Muscle of leg (tissue), 11 donors: ENCODE measurements around the gene RGS3. TPM values are rescaled to one million over a fixed set of nuclear protein-coding genes. Genes with fewer than 3 reads are reported as not detected.

ENCODE experiments used
- DNase-seq: peaks from one replicate; pipeline ENCODE4 v3.0.0; 2013
- H3K27ac ChIP-seq: one replicate; pipeline ENCODE4 v1.5.1; 2013; ENCODE audit warnings: mild to moderate bottlenecking, low read length, control low read depth
- H3K27me3 ChIP-seq: one replicate; pipeline ENCODE4 v1.6.1; 2013; ENCODE audit warnings: low read length; ENCODE audit not compliant: control insufficient read depth, insufficient read depth
- H3K36me3 ChIP-seq: one replicate; pipeline ENCODE4 v1.6.1; 2013; ENCODE audit warnings: low read length; ENCODE audit not compliant: control insufficient read depth, insufficient read depth
- H3K4me1 ChIP-seq: one replicate; pipeline ENCODE4 v1.6.1; 2013; ENCODE audit warnings: low read length; ENCODE audit not compliant: control insufficient read depth, insufficient read depth
- H3K4me3 ChIP-seq: one replicate; pipeline ENCODE4 v1.5.1; 2013; ENCODE audit warnings: low read length, control low read depth
- H3K9me3 ChIP-seq: replicated peaks from 2 replicates; pipeline ENCODE4 v1.6.1; 2013; ENCODE audit warnings: low read depth, low read length; ENCODE audit not compliant: control insufficient read depth
- WGBS: methylation state at CpG from one replicate; pipeline ENCODE4 v1.1.5; 2013; ENCODE audit warnings: missing lambda C conversion rate; ENCODE audit not compliant: insufficient coverage; 5-methylcytosine and 5-hydroxymethylcytosine counted together
- polyA plus RNA-seq, 8 donors: library from polyadenylated mRNA; unstranded; fragments of 120-200 nt; gene quantifications; one replicate each; pipeline versions ENCODE4 v1.2.1 to v1.2.3, GENCODE V29; 2013; ENCODE audit warnings: inconsistent platforms in 1 of 8, low replicate concordance in 1 of 8; ENCODE audit not compliant: insufficient read length in 8 of 8, insufficient read depth in 1 of 8
- total RNA-seq: library from RNA; stranded (reverse); fragments of 120-200 nt; gene quantifications from one replicate; pipeline ENCODE4 v1.2.4, GENCODE V29; 2013

RGS3 gene
- total and polyA plus RNA-seq, 9 donors = 38.0 to 63.3 (median 49.1) TPM

GRCh38 chr9:113568081-113568435, 104.5 kb downstream of the RGS3 start:
- Histone ChIP-seq H3K4me3 (no peak overlapping the region), H3K27me3 (peaks cover 3% of the 10 kb centered on the region), H3K36me3 (no peaks in the 10 kb centered on the region), H3K9me3 (no peaks in the 10 kb centered on the region), H3K27ac (no peak overlapping the region), H3K4me1 (peaks cover 63% of the 10 kb centered on the region)
- WGBS = 70% methylated on average over 5 of the region's 5 CpGs
- no peak for DNase-seq

GRCh38 chr9:113568571-113569321, 105.2 kb downstream of the RGS3 start:
- no peaks in the 10 kb centered on the region for H3K9me3 ChIP-seq
- peaks cover 3% of the 10 kb centered on the region for H3K27me3 ChIP-seq
- no peaks in the 10 kb centered on the region for H3K36me3 ChIP-seq
- WGBS = 47% methylated on average over 4 of the region's 11 CpGs
- peaks cover 61% of the 10 kb centered on the region for H3K4me1 ChIP-seq
- peak overlapping the region; percentile 72 for H3K27ac ChIP-seq
- no peak overlapping the region for H3K4me3 ChIP-seq
- DNase-seq = peak; percentile 81

GRCh38 chr9:113569472-113570060, 106.0 kb downstream of the RGS3 start:
- 63% methylated on average over 1 of the region's 2 CpGs for WGBS
- Histone ChIP-seq H3K4me1 (peaks cover 56% of the 10 kb centered on the region), H3K27ac (peak overlapping the region; percentile 72), H3K36me3 (no peaks in the 10 kb centered on the region), H3K4me3 (no peak overlapping the region), H3K27me3 (peaks cover 5% of the 10 kb centered on the region), H3K9me3 (no peaks in the 10 kb centered on the region)
- DNase-seq = no peak

GRCh38 chr9:113570106-113570505, 106.6 kb downstream of the RGS3 start:
- Histone ChIP-seq H3K27ac (no peak overlapping the region), H3K36me3 (no peaks in the 10 kb centered on the region), H3K27me3 (peaks cover 3% of the 10 kb centered on the region), H3K4me1 (peaks cover 52% of the 10 kb centered on the region), H3K4me3 (no peak overlapping the region), H3K9me3 (no peaks in the 10 kb centered on the region)
- no peak for DNase-seq
- 90% methylated on average over 6 of the region's 9 CpGs for WGBS

GRCh38 chr9:113570749-113571711, 107.5 kb downstream of the RGS3 start:
- Histone ChIP-seq H3K4me1 (peaks cover 43% of the 10 kb centered on the region), H3K27ac (no peak overlapping the region), H3K36me3 (no peaks in the 10 kb centered on the region), H3K4me3 (no peak overlapping the region), H3K9me3 (no peaks in the 10 kb centered on the region), H3K27me3 (peaks cover 2% of the 10 kb centered on the region)
- WGBS = 88% methylated on average over 3 of the region's 12 CpGs
- no peak for DNase-seq

- WGBS = 83% methylated on average over 3 of the region's 8 CpGs
- Histone ChIP-seq H3K9me3 (no peaks in the 10 kb centered on the region), H3K36me3 (no peaks in the 10 kb centered on the region), H3K27me3 (peaks cover 2% of the 10 kb centered on the region), H3K27ac (no peak overlapping the region), H3K4me1 (peaks cover 33% of the 10 kb centered on the region), H3K4me3 (no peak overlapping the region)
- peak; percentile 1 for DNase-seq
Observed at GRCh38 chr9:113572076-113572861, 108.7 kb downstream of the RGS3 start.

- WGBS = 77% methylated on average over 2 of the region's 11 CpGs
- Histone ChIP-seq H3K36me3 (no peaks in the 10 kb centered on the region), H3K27me3 (peaks cover 2% of the 10 kb centered on the region), H3K4me1 (peaks cover 33% of the 10 kb centered on the region), H3K4me3 (no peak overlapping the region), H3K9me3 (no peaks in the 10 kb centered on the region), H3K27ac (no peak overlapping the region)
- peak; percentile 5 for DNase-seq
Observed at GRCh38 chr9:113573046-113573958, 109.8 kb downstream of the RGS3 start.

- H3K27me3 ChIP-seq = peaks cover 2% of the 10 kb centered on the region
- WGBS = 55% methylated on average over 2 of the region's 2 CpGs
- H3K4me3 ChIP-seq = no peak overlapping the region
- H3K9me3 ChIP-seq = no peaks in the 10 kb centered on the region
- peaks cover 33% of the 10 kb centered on the region for H3K4me1 ChIP-seq
- H3K27ac ChIP-seq = no peak overlapping the region
- no peaks in the 10 kb centered on the region for H3K36me3 ChIP-seq
- no peak for DNase-seq
Observed at GRCh38 chr9:113573959-113574352, 110.4 kb downstream of the RGS3 start.
